CD8-positive, alpha-beta memory T cell (primary cell): ENCODE results near the gene TLCD3B. TPM values are rescaled to one million over a fixed set of nuclear protein-coding genes. Genes with fewer than 3 reads are reported as not detected.

Experiments used
- CTCF ChIA-PET: fragments of 350-600 bp; sonication (Branson Sonifier 250); formaldehyde crosslinking; loops from one replicate; lab custom pipeline; 2021; ENCODE audit warnings: antibody characterized with exemption; lab: Charles Lee
- POLR2A ChIA-PET: fragments of 350-600 bp; sonication (Branson Sonifier 250); formaldehyde crosslinking; loops from one replicate; lab custom pipeline; 2021; ENCODE audit warnings: antibody characterized with exemption; lab: Charles Lee
- DNase-seq, 5 donors: peaks; one replicate each; pipeline versions ENCODE4 v3.0.0 to v3.0.0-alpha.2; 2020 to 2022; ENCODE audit warnings: mixed read lengths in 1 of 5
- H3K27ac ChIP-seq: one replicate; pipeline ENCODE4 v1.7.0; 2013; ENCODE audit warnings: low read depth, mild to moderate bottlenecking, low read length, moderate library complexity
- H3K27me3 ChIP-seq: 2 replicates; pipeline ENCODE4 v1.7.0; 2013; ENCODE audit warnings: low read length, mild to moderate bottlenecking; ENCODE audit not compliant: insufficient read depth, poor library complexity, severe bottlenecking
- H3K36me3 ChIP-seq: 2 replicates; pipeline ENCODE4 v1.7.0; 2013; ENCODE audit warnings: mild to moderate bottlenecking, low read length, moderate library complexity; ENCODE audit not compliant: insufficient read depth
- H3K4me1 ChIP-seq: 2 replicates; pipeline ENCODE4 v1.7.0; 2013; ENCODE audit warnings: mild to moderate bottlenecking, low read length, moderate library complexity; ENCODE audit not compliant: insufficient read depth
- H3K4me3 ChIP-seq: 2 replicates; pipeline ENCODE4 v1.7.0; 2013; ENCODE audit warnings: mild to moderate bottlenecking, low read length
- H3K9me3 ChIP-seq: 2 replicates; pipeline ENCODE4 v1.7.0; 2013; ENCODE audit warnings: mild to moderate bottlenecking, low read length
- H3K27ac Mint-ChIP-seq, 8 donors: one replicate each; pipeline ENCODE4 v1.8.0; 2020 to 2021; ENCODE audit warnings: mixed read lengths in 8 of 8, mild to moderate bottlenecking in 6 of 8, inconsistent platforms in 3 of 8, moderate library complexity in 3 of 8
- H3K27me3 Mint-ChIP-seq, 2 donors: one replicate each; pipeline ENCODE4 v1.8.0; 2020 to 2021; ENCODE audit warnings: mixed read lengths in 2 of 2, mild to moderate bottlenecking in 1 of 2, moderate library complexity in 1 of 2
- H3K36me3 Mint-ChIP-seq, 3 donors: one replicate each; pipeline ENCODE4 v1.8.0; 2020 to 2021; ENCODE audit warnings: mixed read lengths in 3 of 3, inconsistent platforms in 1 of 3, mild to moderate bottlenecking in 1 of 3
- H3K4me1 Mint-ChIP-seq, 3 donors: one replicate each; pipeline ENCODE4 v1.8.0; 2020 to 2021; ENCODE audit warnings: mixed read lengths in 3 of 3, inconsistent platforms in 1 of 3, mild to moderate bottlenecking in 1 of 3
- H3K4me3 Mint-ChIP-seq, 7 donors: one replicate each; pipeline ENCODE4 v1.8.0; 2020 to 2021; ENCODE audit warnings: mixed read lengths in 7 of 7, mild to moderate bottlenecking in 6 of 7, moderate library complexity in 4 of 7, inconsistent platforms in 2 of 7
- H3K9me3 Mint-ChIP-seq, 5 donors: one replicate each; pipeline ENCODE4 v1.8.0; 2020 to 2022; ENCODE audit warnings: mixed read lengths in 5 of 5, mild to moderate bottlenecking in 3 of 5, moderate library complexity in 2 of 5, inconsistent platforms in 1 of 5
- polyA plus RNA-seq: library from polyadenylated mRNA; unstranded; fragments of 300-500 nt; fragmentation: Illumina TruSeq; gene quantifications from one replicate; pipeline ENCODE4 v1.2.3, GENCODE V29; 2021
- total RNA-seq, 2 experiments: library from RNA; stranded (reverse); gene quantifications; one replicate each; pipeline ENCODE4 v1.2.3, GENCODE V29; 2021

Gene TLCD3B
- total RNA-seq, result under 1 TPM; 0.55 to 0.84 TPM
- not detected for polyA plus RNA-seq

GRCh38 chr16:30030841-30031413, at the start of gene TLCD3B:
TLCD3B (minus strand) TSS chr16:30031271; CDS start chr16:30030527, 744 bp downstream.
- peaks cover 0 to 5% (median 0%) of the 10 kb centered on the region in 3 donors for H3K36me3 Mint-ChIP-seq
- H3K4me1 Mint-ChIP-seq, result peaks cover 0 to 10% (median 5%) of the 10 kb centered on the region in 3 donors
- peaks cover 4% of the 10 kb centered on the region for H3K4me1 ChIP-seq
- no peak within 1 kb of the TSS for H3K4me3 ChIP-seq
- no peak for DNase-seq
- peaks cover 44% of the 10 kb centered on the region for H3K27me3 ChIP-seq
- peak within 1 kb of the TSS in 3 of 8 donors; percentile 43 to 64 (median 57) for H3K27ac Mint-ChIP-seq
- H3K27me3 Mint-ChIP-seq, result peaks cover 44 to 64% of the 10 kb centered on the region in 2 donors
- H3K36me3 ChIP-seq, result no peaks in the 10 kb centered on the region
- H3K4me3 Mint-ChIP-seq, result peak within 1 kb of the TSS in 5 of 7 donors; percentile 36 to 75 (median 54)
- CTCF ChIA-PET, result interaction anchor here (0.8 to 3.7 kb wide), 7 partner anchors 8 to 339 kb away, joined by 3 to 19 read pairs (median 3); partner anchors contain the start of genes C16orf92 and TBX6
- H3K9me3 Mint-ChIP-seq, result no peaks in the 10 kb centered on the region
- no peak within 1 kb of the TSS for H3K27ac ChIP-seq
- POLR2A ChIA-PET, result no interaction called here
- H3K9me3 ChIP-seq, result no peaks in the 10 kb centered on the region

GRCh38 chr16:30079480-30079879, 48.4 kb upstream of the TLCD3B start:
- H3K36me3 ChIP-seq, result peaks cover 44% of the 10 kb centered on the region
- H3K4me1 Mint-ChIP-seq, result peaks cover 33 to 47% (median 46%) of the 10 kb centered on the region in 3 donors
- H3K4me1 ChIP-seq, result peaks cover 32% of the 10 kb centered on the region
- ChIA-PET CTCF (interaction anchor here (0.9 kb wide), 1 partner anchor 12 kb away, joined by 3 read pairs; the partner anchor contains the start of gene TBX6), POLR2A (interaction anchor here (7.2 kb wide), 1 partner anchor 13 kb away, joined by 50 read pairs; the partner anchor contains the start of gene ALDOA)
- no peaks in the 10 kb centered on the region for H3K9me3 ChIP-seq
- no peak overlapping the region for H3K27ac ChIP-seq
- peaks cover 0 to 72% (median 15%) of the 10 kb centered on the region in 3 donors for H3K36me3 Mint-ChIP-seq
- H3K27ac Mint-ChIP-seq, result peak overlapping the region in 4 of 8 donors; percentile 36 to 88 (median 68)
- no peaks in the 10 kb centered on the region for H3K9me3 Mint-ChIP-seq
- H3K27me3 Mint-ChIP-seq, result peaks cover 0 to 1% of the 10 kb centered on the region in 2 donors
- no peaks in the 10 kb centered on the region for H3K27me3 ChIP-seq
- peak overlapping the region in 1 of 7 donors; percentile 42 for H3K4me3 Mint-ChIP-seq
- H3K4me3 ChIP-seq, result no peak overlapping the region
- no peak for DNase-seq

GRCh38 chr16:30078744-30079143, 47.7 kb upstream of the TLCD3B start:
- H3K36me3 ChIP-seq, result peaks cover 38% of the 10 kb centered on the region
- Mint-ChIP-seq H3K27ac (peak overlapping the region in 2 of 8 donors; percentile 56 to 98), H3K4me1 (peaks cover 33 to 47% (median 46%) of the 10 kb centered on the region in 3 donors), H3K9me3 (no peaks in the 10 kb centered on the region), H3K36me3 (peaks cover 0 to 65% (median 15%) of the 10 kb centered on the region in 3 donors), H3K27me3 (peaks cover 0 to 1% of the 10 kb centered on the region in 2 donors), H3K4me3 (no peak overlapping the region)
- H3K27ac ChIP-seq, result no peak overlapping the region
- no peak overlapping the region for H3K4me3 ChIP-seq
- POLR2A ChIA-PET, result interaction anchor here (0.6 to 7.2 kb wide), 2 partner anchors 12 to 21 kb away, joined by 4 to 50 read pairs; partner anchors contain the start of gene ALDOA
- CTCF ChIA-PET, result interaction anchor here (1.3 to 3.3 kb wide), 2 partner anchors 9 to 14 kb away, joined by 4 to 25 read pairs; partner anchors contain the start of gene TBX6
- H3K27me3 ChIP-seq, result no peaks in the 10 kb centered on the region
- H3K4me1 ChIP-seq, result peaks cover 32% of the 10 kb centered on the region
- no peak for DNase-seq
- H3K9me3 ChIP-seq, result no peaks in the 10 kb centered on the region

- DNase-seq, result no peak
- peak overlapping the region; percentile 89 to 97 (median 92) for H3K4me3 Mint-ChIP-seq
- Histone ChIP-seq H3K4me1 (peaks cover 32% of the 10 kb centered on the region), H3K9me3 (no peaks in the 10 kb centered on the region), H3K36me3 (peaks cover 27% of the 10 kb centered on the region), H3K27ac (no peak overlapping the region), H3K27me3 (no peaks in the 10 kb centered on the region), H3K4me3 (no peak overlapping the region)
- peak overlapping the region; percentile 73 to 98 (median 94) for H3K27ac Mint-ChIP-seq
- peaks cover 0 to 1% of the 10 kb centered on the region in 2 donors for H3K27me3 Mint-ChIP-seq
- CTCF ChIA-PET, result interaction anchor here (1.3 to 3.3 kb wide), 2 partner anchors 8 to 15 kb away, joined by 4 to 25 read pairs; partner anchors contain the start of gene TBX6
- peaks cover 33 to 47% (median 46%) of the 10 kb centered on the region in 3 donors for H3K4me1 Mint-ChIP-seq
- H3K9me3 Mint-ChIP-seq, result no peaks in the 10 kb centered on the region
- H3K36me3 Mint-ChIP-seq, result peaks cover 0 to 55% (median 11%) of the 10 kb centered on the region in 3 donors
- POLR2A ChIA-PET, result interaction anchor here (7.2 kb wide), 1 partner anchor 11 kb away, joined by 50 read pairs; the partner anchor contains the start of gene ALDOA
These were observed 46.6 kb upstream of the TLCD3B start for GRCh38 chr16:30077656-30078055.

GRCh38 chr16:30076276-30076791, 45.3 kb upstream of the TLCD3B start:
- H3K4me1 ChIP-seq, result peaks cover 32% of the 10 kb centered on the region
- Mint-ChIP-seq H3K4me1 (peaks cover 33 to 52% (median 50%) of the 10 kb centered on the region in 3 donors), H3K36me3 (peaks cover 3 to 55% (median 7%) of the 10 kb centered on the region in 3 donors), H3K27ac (peak overlapping the region; percentile 92 to 98 (median 96)), H3K9me3 (no peaks in the 10 kb centered on the region), H3K4me3 (peak overlapping the region; percentile 89 to 97 (median 92)), H3K27me3 (peaks cover 0 to 1% of the 10 kb centered on the region in 2 donors)
- peak overlapping the region; percentile 83 for H3K27ac ChIP-seq
- ChIA-PET POLR2A (interaction anchor here (0.5 to 7.2 kb wide), 8 partner anchors 10 to 107 kb away, joined by 3 to 50 read pairs (median 4); partner anchors contain the start of genes ALDOA, CORO1A, TBX6 and YPEL3), CTCF (interaction anchor here (1.0 to 3.3 kb wide), 2 partner anchors 10 to 16 kb away, joined by 3 to 25 read pairs; partner anchors contain the start of genes ALDOA and TBX6)
- no peaks in the 10 kb centered on the region for H3K27me3 ChIP-seq
- no peaks in the 10 kb centered on the region for H3K9me3 ChIP-seq
- peak overlapping the region; percentile 67 for H3K4me3 ChIP-seq
- DNase-seq, result no peak
- H3K36me3 ChIP-seq, result peaks cover 30% of the 10 kb centered on the region

GRCh38 chr16:30075503-30076275, 44.6 kb upstream of the TLCD3B start, which contains the start of gene PPP4C:
PPP4C (plus strand) TSS chr16:30075994; CDS start chr16:30076378, 384 bp downstream.
- ChIA-PET CTCF (interaction anchor here (0.9 to 3.3 kb wide), 6 partner anchors 9 to 40 kb away, joined by 3 to 25 read pairs (median 3); partner anchors contain the start of genes ALDOA and TBX6), POLR2A (interaction anchor here (0.6 to 7.2 kb wide), 8 partner anchors 9 to 108 kb away, joined by 3 to 50 read pairs (median 4); partner anchors contain the start of genes ALDOA, CORO1A, TBX6 and YPEL3)
- H3K4me3 ChIP-seq, result peak within 1 kb of the TSS; percentile 67
- Mint-ChIP-seq H3K4me1 (peaks cover 33 to 52% (median 50%) of the 10 kb centered on the region in 3 donors), H3K27ac (peak within 1 kb of the TSS; percentile 92 to 98 (median 96)), H3K4me3 (peak within 1 kb of the TSS; percentile 89 to 97 (median 92)), H3K27me3 (peaks cover 0 to 1% of the 10 kb centered on the region in 2 donors), H3K36me3 (peaks cover 3 to 55% (median 7%) of the 10 kb centered on the region in 3 donors), H3K9me3 (no peaks in the 10 kb centered on the region)
- H3K9me3 ChIP-seq, result no peaks in the 10 kb centered on the region
- peaks cover 32% of the 10 kb centered on the region for H3K4me1 ChIP-seq
- peak within 1 kb of the TSS; percentile 83 for H3K27ac ChIP-seq
- peaks cover 27% of the 10 kb centered on the region for H3K36me3 ChIP-seq
- peak; percentile 90 to 93 (median 91) for DNase-seq
- H3K27me3 ChIP-seq, result no peaks in the 10 kb centered on the region

GRCh38 chr16:30070490-30070889, 39.4 kb upstream of the TLCD3B start:
- Mint-ChIP-seq H3K4me1 (peaks cover 36 to 52% (median 39%) of the 10 kb centered on the region in 3 donors), H3K4me3 (peak overlapping the region in 2 of 7 donors; percentile 10 to 47), H3K27ac (peak overlapping the region in 3 of 8 donors; percentile 12 to 83 (median 83)), H3K36me3 (peaks cover 6 to 67% (median 11%) of the 10 kb centered on the region in 3 donors), H3K27me3 (no peaks in the 10 kb centered on the region), H3K9me3 (no peaks in the 10 kb centered on the region)
- Histone ChIP-seq H3K4me1 (peaks cover 42% of the 10 kb centered on the region), H3K27ac (no peak overlapping the region), H3K4me3 (no peak overlapping the region), H3K27me3 (no peaks in the 10 kb centered on the region), H3K36me3 (peaks cover 54% of the 10 kb centered on the region), H3K9me3 (no peaks in the 10 kb centered on the region)
- CTCF ChIA-PET, result interaction anchor here (1.8 to 2.0 kb wide), 2 partner anchors 8 to 21 kb away, joined by 4 to 7 read pairs; partner anchors contain the start of gene TBX6
- no peak for DNase-seq
- POLR2A ChIA-PET, result interaction anchor here (0.7 to 1.4 kb wide), 4 partner anchors 17 to 675 kb away, joined by 3 to 4 read pairs (median 3); partner anchors contain the start of genes TBX6 and YPEL3
